Chondrocyte (in vitro differentiated cells): ENCODE results near the gene CAPN13. TPM values are rescaled to one million over a fixed set of nuclear protein-coding genes. Genes with fewer than 3 reads are reported as not detected.

Source experiments
- DNase-seq: peaks from one replicate; pipeline ENCODE4 v3.0.0; 2021; ENCODE audit warnings: mixed read lengths, low spot score
- H3K27ac Mint-ChIP-seq: one replicate; pipeline ENCODE4 v1.8.0; 2021; ENCODE audit warnings: mild to moderate bottlenecking, moderate library complexity, mixed read lengths; ENCODE audit not compliant: unreplicated experiment
- H3K27me3 Mint-ChIP-seq: 2 replicates; pipeline ENCODE4 v1.8.0; 2021; ENCODE audit warnings: low read depth, mixed read lengths
- H3K36me3 Mint-ChIP-seq: 2 replicates; pipeline ENCODE4 v1.8.0; 2021; ENCODE audit warnings: low read depth, mixed read lengths
- H3K4me1 Mint-ChIP-seq: 2 replicates; pipeline ENCODE4 v1.8.0; 2021; ENCODE audit warnings: low read depth, mild to moderate bottlenecking, mixed read lengths
- H3K4me3 Mint-ChIP-seq: one replicate; pipeline ENCODE4 v1.8.0; 2021; ENCODE audit warnings: mild to moderate bottlenecking, moderate library complexity, mixed read lengths; ENCODE audit not compliant: unreplicated experiment
- H3K9me3 Mint-ChIP-seq: 2 replicates; pipeline ENCODE4 v1.8.0; 2021; ENCODE audit warnings: low read depth, mixed read lengths
- total RNA-seq: library from RNA; stranded (reverse); gene quantifications from 3 replicates; pipeline ENCODE4 v1.2.1, GENCODE V29; 2021
- TF ChIP-seq, protein P1 (sequence below): fragments of 200-600 bp; sonication (generic); IDR thresholded peaks from 2 replicates; pipeline ENCODE4 v1.5.0; 2021; ENCODE audit warnings: antibody characterized with exemption, mild to moderate bottlenecking, moderate library complexity

Gene CAPN13
- total RNA-seq, 1 donor from 2014 or later: not detected

DNA sequence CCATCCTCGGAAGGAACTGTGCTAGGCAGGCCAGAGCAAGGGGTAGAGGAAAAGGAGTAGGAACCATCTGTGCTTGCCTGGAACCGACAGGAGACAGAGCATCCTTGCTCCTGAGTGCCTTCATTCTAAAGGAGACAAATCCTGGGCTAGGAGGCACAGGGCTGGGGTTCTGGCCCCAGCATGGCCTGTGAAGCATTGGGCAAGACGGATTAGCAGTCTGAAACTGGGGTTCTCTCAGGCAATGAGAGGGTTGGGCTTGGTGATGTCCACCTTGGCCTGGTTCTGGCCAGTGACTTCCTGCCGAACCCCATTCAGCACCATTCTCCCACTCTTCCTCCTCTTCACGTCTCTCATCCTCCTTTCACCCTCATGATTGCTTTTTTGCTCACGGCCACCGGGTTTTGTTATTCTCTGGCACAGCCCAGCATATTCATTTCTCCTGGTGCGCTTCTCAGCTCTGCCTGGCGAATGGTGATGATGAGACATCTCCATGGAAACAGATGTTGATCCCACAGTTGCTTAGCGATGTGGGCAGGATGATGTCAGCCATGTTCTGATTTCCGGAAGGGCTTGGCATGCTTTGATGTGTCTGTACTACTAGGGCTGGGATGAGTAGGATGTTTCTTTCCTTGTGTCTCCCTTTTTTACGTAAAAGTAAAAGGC is 127.7 kb downstream of the CAPN13 start:
- DNase-seq: no peak
- TF ChIP-seq, protein P1, sequence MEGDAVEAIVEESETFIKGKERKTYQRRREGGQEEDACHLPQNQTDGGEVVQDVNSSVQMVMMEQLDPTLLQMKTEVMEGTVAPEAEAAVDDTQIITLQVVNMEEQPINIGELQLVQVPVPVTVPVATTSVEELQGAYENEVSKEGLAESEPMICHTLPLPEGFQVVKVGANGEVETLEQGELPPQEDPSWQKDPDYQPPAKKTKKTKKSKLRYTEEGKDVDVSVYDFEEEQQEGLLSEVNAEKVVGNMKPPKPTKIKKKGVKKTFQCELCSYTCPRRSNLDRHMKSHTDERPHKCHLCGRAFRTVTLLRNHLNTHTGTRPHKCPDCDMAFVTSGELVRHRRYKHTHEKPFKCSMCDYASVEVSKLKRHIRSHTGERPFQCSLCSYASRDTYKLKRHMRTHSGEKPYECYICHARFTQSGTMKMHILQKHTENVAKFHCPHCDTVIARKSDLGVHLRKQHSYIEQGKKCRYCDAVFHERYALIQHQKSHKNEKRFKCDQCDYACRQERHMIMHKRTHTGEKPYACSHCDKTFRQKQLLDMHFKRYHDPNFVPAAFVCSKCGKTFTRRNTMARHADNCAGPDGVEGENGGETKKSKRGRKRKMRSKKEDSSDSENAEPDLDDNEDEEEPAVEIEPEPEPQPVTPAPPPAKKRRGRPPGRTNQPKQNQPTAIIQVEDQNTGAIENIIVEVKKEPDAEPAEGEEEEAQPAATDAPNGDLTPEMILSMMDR: no peak
- Mint-ChIP-seq H3K27ac (no peak overlapping the region), H3K9me3 (no peaks in the 10 kb centered on the region), H3K4me3 (no peak overlapping the region), H3K27me3 (no peaks in the 10 kb centered on the region), H3K4me1 (no peaks in the 10 kb centered on the region), H3K36me3 (peaks cover 1% of the 10 kb centered on the region)

DNA sequence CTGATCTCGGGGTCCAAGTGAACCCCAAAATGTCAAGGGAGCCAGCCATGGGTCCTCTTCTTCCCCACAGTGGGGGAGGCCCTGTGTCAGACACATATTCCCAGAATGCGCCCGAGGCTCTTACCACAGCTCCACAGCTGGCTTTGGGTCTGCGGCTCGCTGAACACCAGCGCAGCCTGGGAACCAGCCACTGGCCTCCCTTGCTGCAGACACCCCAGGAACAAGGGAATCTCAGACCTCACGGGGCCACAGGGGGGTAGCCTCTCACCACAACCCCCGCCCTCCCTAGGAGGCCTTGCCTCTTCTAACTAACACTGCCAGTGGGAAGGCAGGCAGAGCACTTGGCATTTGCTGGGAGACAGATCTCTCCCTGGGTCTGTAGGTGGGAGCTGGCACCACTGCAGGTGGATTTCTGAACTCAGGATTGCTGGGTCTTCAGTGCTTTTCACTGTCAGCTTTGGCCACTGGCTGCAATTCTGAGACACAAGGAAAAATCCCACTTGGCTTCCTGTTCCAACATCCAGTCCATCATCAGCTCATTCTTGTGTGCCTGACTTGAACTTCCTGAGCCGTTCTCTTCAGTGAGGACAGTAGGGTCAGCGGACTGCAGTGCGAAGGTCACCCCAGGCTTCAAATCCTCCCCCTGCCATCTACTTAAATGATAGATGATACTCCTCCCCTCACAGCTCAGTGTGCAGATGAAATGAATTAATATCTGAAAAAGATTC is 128.7 kb downstream of the CAPN13 start:
- H3K27me3 Mint-ChIP-seq: no peaks in the 10 kb centered on the region
- peaks cover 1% of the 10 kb centered on the region for H3K36me3 Mint-ChIP-seq
- DNase-seq: no peak
- TF ChIP-seq, protein P1: no peak
- no peak overlapping the region for H3K27ac Mint-ChIP-seq
- H3K9me3 Mint-ChIP-seq: no peaks in the 10 kb centered on the region
- H3K4me3 Mint-ChIP-seq: no peak overlapping the region
- no peaks in the 10 kb centered on the region for H3K4me1 Mint-ChIP-seq

DNA sequence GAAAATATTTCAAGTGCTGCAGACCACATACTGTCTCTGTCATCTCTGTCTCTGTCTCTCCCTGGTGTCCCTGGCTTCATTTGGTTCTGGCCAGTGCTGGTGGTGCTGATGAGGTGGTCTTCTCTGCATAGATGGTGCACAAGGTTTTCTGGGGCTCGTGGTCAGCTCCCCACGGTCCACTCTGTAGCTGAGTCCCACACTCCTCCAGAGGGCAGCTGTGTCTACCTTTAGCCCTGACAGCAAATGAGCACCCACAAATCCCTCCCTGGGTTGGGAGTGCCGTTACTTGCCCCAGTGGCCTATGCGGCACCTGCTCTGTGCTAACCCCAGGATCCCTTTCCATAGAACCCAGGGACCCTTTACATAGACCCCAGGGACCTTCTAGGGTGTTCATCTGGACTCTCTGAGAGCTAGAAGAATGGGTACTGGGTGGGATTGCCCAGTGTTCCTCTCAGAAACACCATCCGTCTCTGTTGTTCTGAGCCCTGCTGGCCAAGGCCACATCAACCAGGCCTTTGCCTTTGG is 129.3 kb downstream of the CAPN13 start:
- TF ChIP-seq, protein P1: no peak
- no peak for DNase-seq
- H3K9me3 Mint-ChIP-seq: no peaks in the 10 kb centered on the region
- H3K36me3 Mint-ChIP-seq: peaks cover 1% of the 10 kb centered on the region
- no peaks in the 10 kb centered on the region for H3K4me1 Mint-ChIP-seq
- H3K4me3 Mint-ChIP-seq: no peak overlapping the region
- no peak overlapping the region for H3K27ac Mint-ChIP-seq
- no peaks in the 10 kb centered on the region for H3K27me3 Mint-ChIP-seq

DNA sequence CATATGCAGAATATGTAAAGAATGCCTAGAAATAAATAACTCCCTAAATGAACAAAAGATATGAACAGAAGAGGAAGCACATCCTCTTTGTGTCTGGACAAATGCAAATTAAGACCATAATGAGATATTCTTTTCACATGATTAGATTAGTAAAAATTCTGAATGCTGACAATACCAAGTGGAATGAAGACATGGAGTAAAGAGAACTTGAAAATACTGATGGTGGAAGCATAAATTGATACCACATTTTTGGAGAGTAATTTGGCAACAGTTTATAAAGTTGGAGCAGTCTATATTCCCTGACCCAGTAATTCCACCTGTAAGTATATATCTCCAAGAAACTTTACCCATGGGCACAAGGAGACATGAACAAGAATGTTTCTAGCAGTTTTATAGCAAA is 130.0 kb downstream of the CAPN13 start:
- no peak for DNase-seq
- Mint-ChIP-seq H3K36me3 (peaks cover 1% of the 10 kb centered on the region), H3K4me3 (no peak overlapping the region), H3K27ac (no peak overlapping the region), H3K4me1 (no peaks in the 10 kb centered on the region), H3K27me3 (no peaks in the 10 kb centered on the region), H3K9me3 (peaks cover 5% of the 10 kb centered on the region)
- TF ChIP-seq, protein P1: no peak

DNA sequence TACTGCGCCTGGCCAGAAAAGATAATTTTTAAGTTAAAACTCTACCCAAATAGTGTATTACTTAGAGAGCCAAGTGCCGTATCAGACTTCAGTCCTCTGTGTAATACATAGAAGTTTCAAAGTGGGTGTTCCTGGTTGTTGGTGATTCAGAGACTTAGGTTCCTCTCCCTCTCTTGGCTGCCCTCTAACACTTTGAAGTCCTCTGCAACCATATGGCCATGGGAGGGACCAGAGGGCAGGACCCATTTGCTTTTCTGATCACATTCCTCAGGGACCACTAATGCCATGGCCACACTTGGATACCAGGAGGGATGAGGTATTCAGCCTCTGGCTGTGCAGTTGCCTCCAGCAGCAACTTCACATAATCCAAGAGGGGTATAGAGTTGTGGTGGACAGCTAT is 131.5 kb downstream of the CAPN13 start:
- Mint-ChIP-seq H3K27me3 (no peaks in the 10 kb centered on the region), H3K27ac (no peak overlapping the region), H3K36me3 (peaks cover 1% of the 10 kb centered on the region), H3K9me3 (peaks cover 9% of the 10 kb centered on the region), H3K4me1 (no peaks in the 10 kb centered on the region), H3K4me3 (no peak overlapping the region)
- TF ChIP-seq, protein P1: no peak
- DNase-seq: no peak
